ENCODE measurements around the gene MED13. TPM values are rescaled to one million over a fixed set of nuclear protein-coding genes. Genes with fewer than 3 reads are reported as not detected.

The MED13 gene
- total and polyA plus RNA-seq, 2 donors (not counting 1 experiment from before 2014, with no cell fraction given) = 36.2 to 47.1 TPM

- Histone ChIP-seq H3K4me1 (ENCODE audit: control insufficient read depth, extremely low read depth, insufficient read depth, low read length) (peaks cover 2% of the 10 kb centered on the region), H4K20me1 (ENCODE audit: control insufficient read depth, extremely low read depth, insufficient read depth, low read length) (no peaks in the 10 kb centered on the region), H3K79me2 (ENCODE audit: control insufficient read depth, insufficient read depth, low read length) (peaks cover 10% of the 10 kb centered on the region), H3K27ac (ENCODE audit: insufficient read depth, low read length) (no peak overlapping the region), H3K4me2 (ENCODE audit: extremely low read depth, insufficient read depth, low read length) (peak overlapping the region; percentile 1), H3K36me3 (ENCODE audit: control insufficient read depth, insufficient read depth, low read length) (no peaks in the 10 kb centered on the region), H3K9ac (ENCODE audit: insufficient read depth, low read length) (no peak overlapping the region), H3K27me3 (ENCODE audit: control insufficient read depth, insufficient read depth, low read length) (no peaks in the 10 kb centered on the region), H3K4me3 (replicated peaks in 1 of 4; ENCODE audit: control extremely low read depth in 1 of 4, insufficient read depth in 1 of 4, low read depth in 3 of 4, low read length in 4 of 4) (no peak overlapping the region), H3K9me3 (ENCODE audit: control insufficient read depth, insufficient read depth, low read depth, low read length) (no peaks in the 10 kb centered on the region), H2AFZ (ENCODE audit: low read length) (no peak overlapping the region)
- TF ChIP-seq CTCF (conservative IDR thresholded peaks at IDR 0.05 in 1 of 2, IDR thresholded peaks at IDR 0.05 in 1 of 2; ENCODE audit: low read depth in 1 of 2, low read length in 2 of 2) (no peak), EZH2 (IDR thresholded peaks at IDR 0.05; ENCODE audit: low read length, missing control alignments) (no peak)
- peak; percentile 72 to 73 for DNase-seq (ENCODE audit: low read depth in 2 of 2)
Observed at GRCh38 chr17:61997664-61998063, 67.4 kb downstream of the MED13 start.

- no peak overlapping the region for H3K27ac ChIP-seq (ENCODE audit: insufficient read depth, low read length)
- no peaks in the 10 kb centered on the region for H4K20me1 ChIP-seq (ENCODE audit: control insufficient read depth, extremely low read depth, insufficient read depth, low read length)
- peaks cover 10% of the 10 kb centered on the region for H3K79me2 ChIP-seq (ENCODE audit: control insufficient read depth, insufficient read depth, low read length)
- no peak overlapping the region for H3K9ac ChIP-seq (ENCODE audit: insufficient read depth, low read length)
- no peaks in the 10 kb centered on the region for H3K9me3 ChIP-seq (ENCODE audit: control insufficient read depth, insufficient read depth, low read depth, low read length)
- no peak overlapping the region for H3K4me2 ChIP-seq (ENCODE audit: extremely low read depth, insufficient read depth, low read length)
- no peaks in the 10 kb centered on the region for H3K27me3 ChIP-seq (ENCODE audit: control insufficient read depth, insufficient read depth, low read length)
- H3K4me3 ChIP-seq (replicated peaks in 1 of 4; ENCODE audit: control extremely low read depth in 1 of 4, insufficient read depth in 1 of 4, low read depth in 3 of 4, low read length in 4 of 4) = no peak overlapping the region
- no peaks in the 10 kb centered on the region for H3K36me3 ChIP-seq (ENCODE audit: control insufficient read depth, insufficient read depth, low read length)
- no peak for TF ChIP-seq CTCF (conservative IDR thresholded peaks at IDR 0.05 in 1 of 2, IDR thresholded peaks at IDR 0.05 in 1 of 2; ENCODE audit: low read depth in 1 of 2, low read length in 2 of 2)
- TF ChIP-seq EZH2 (IDR thresholded peaks at IDR 0.05; ENCODE audit: low read length, missing control alignments) = no peak
- DNase-seq (ENCODE audit: low read depth in 2 of 2) = peak in 1 of 2 donors; percentile 56
- no peak overlapping the region for H2AFZ ChIP-seq (ENCODE audit: low read length)
- H3K4me1 ChIP-seq (ENCODE audit: control insufficient read depth, extremely low read depth, insufficient read depth, low read length) = peaks cover 2% of the 10 kb centered on the region
Observed at GRCh38 chr17:61996916-61997605, 68.0 kb downstream of the MED13 start.

- no peaks in the 10 kb centered on the region for H3K79me2 ChIP-seq (ENCODE audit: control insufficient read depth, insufficient read depth, low read length)
- H3K36me3 ChIP-seq (ENCODE audit: control insufficient read depth, insufficient read depth, low read length) = peaks cover 7% of the 10 kb centered on the region
- H3K9ac ChIP-seq (ENCODE audit: insufficient read depth, low read length) = no peak overlapping the region
- no peaks in the 10 kb centered on the region for H3K9me3 ChIP-seq (ENCODE audit: control insufficient read depth, insufficient read depth, low read depth, low read length)
- H3K27ac ChIP-seq (ENCODE audit: insufficient read depth, low read length) = no peak overlapping the region
- no peaks in the 10 kb centered on the region for H3K4me1 ChIP-seq (ENCODE audit: control insufficient read depth, extremely low read depth, insufficient read depth, low read length)
- DNase-seq (ENCODE audit: low read depth in 2 of 2) = no peak
- TF ChIP-seq CTCF (conservative IDR thresholded peaks at IDR 0.05 in 1 of 2, IDR thresholded peaks at IDR 0.05 in 1 of 2; ENCODE audit: low read depth in 1 of 2, low read length in 2 of 2) = no peak
- no peak for TF ChIP-seq EZH2 (IDR thresholded peaks at IDR 0.05; ENCODE audit: low read length, missing control alignments)
- H3K27me3 ChIP-seq (ENCODE audit: control insufficient read depth, insufficient read depth, low read length) = no peaks in the 10 kb centered on the region
- H3K4me2 ChIP-seq (ENCODE audit: extremely low read depth, insufficient read depth, low read length) = no peak overlapping the region
- no peak overlapping the region for H3K4me3 ChIP-seq (replicated peaks in 1 of 4; ENCODE audit: control extremely low read depth in 1 of 4, insufficient read depth in 1 of 4, low read depth in 3 of 4, low read length in 4 of 4)
- no peaks in the 10 kb centered on the region for H4K20me1 ChIP-seq (ENCODE audit: control insufficient read depth, extremely low read depth, insufficient read depth, low read length)
- no peak overlapping the region for H2AFZ ChIP-seq (ENCODE audit: low read length)
Observed at GRCh38 chr17:61989509-61989908, 75.6 kb downstream of the MED13 start.

All from fibroblast of lung (primary cell).